ENCODE data around the gene SDC1. TPM values are rescaled to one million over a fixed set of nuclear protein-coding genes. Genes with fewer than 3 reads are reported as not detected.
A peak's percentile ranks its signal among the peaks of the same experiment; 100 is the strongest.
"Not testable (repeated sequence)": the region's sequence is repeated elsewhere in the genome, so short reads cannot be mapped to it uniquely, and the experiment has no call there.

The SDC1 gene
- total RNA-seq, 6 experiments from 2014 or later, result 92.1 to 141 (median 133) TPM

- Mint-ChIP-seq H3K4me1 (ENCODE audit: low read depth) (no peaks in the 10 kb centered on the region; the same call in 1 of the 2 replicates), H3K36me3 (ENCODE audit: low read depth) (peaks cover 43% of the 10 kb centered on the region), H3K27me3 (ENCODE audit: insufficient read depth) (no peaks in the 10 kb centered on the region), H3K4me3 (no peak overlapping the region), H3K27ac (no peak overlapping the region), H3K9me3 (no peaks in the 10 kb centered on the region)
- no peak for DNase-seq
- TF ChIP-seq CTCF (IDR thresholded peaks at IDR 0.05), result no peak
Measured at GRCh38 chr2:20254731-20255130, 29.8 kb upstream of the SDC1 start.

GRCh38 chr2:20250436-20250835 lies 25.5 kb upstream of the SDC1 start:
- H3K9me3 Mint-ChIP-seq, result no peaks in the 10 kb centered on the region
- peaks cover 54% of the 10 kb centered on the region for H3K36me3 Mint-ChIP-seq (ENCODE audit: low read depth)
- no peaks in the 10 kb centered on the region; the same call in 1 of the 2 replicates for H3K27me3 Mint-ChIP-seq (ENCODE audit: insufficient read depth)
- no peak overlapping the region for H3K27ac Mint-ChIP-seq
- DNase-seq, result no peak
- no peaks in the 10 kb centered on the region; the same call in 1 of the 2 replicates for H3K4me1 Mint-ChIP-seq (ENCODE audit: low read depth)
- no peak for TF ChIP-seq CTCF (IDR thresholded peaks at IDR 0.05)
- no peak overlapping the region for H3K4me3 Mint-ChIP-seq

GRCh38 chr2:20249170-20249569 lies 24.2 kb upstream of the SDC1 start:
- H3K27ac Mint-ChIP-seq, result 0 out of 2 replicates have a peak overlapping the region, but pooled peaks have one; percentile 1

GRCh38 chr2:20247084-20247483 lies 22.2 kb upstream of the SDC1 start:
- Mint-ChIP-seq H3K4me3 (no peak overlapping the region), H3K27ac (no peak overlapping the region), H3K36me3 (ENCODE audit: low read depth) (peaks cover 36% of the 10 kb centered on the region), H3K27me3 (ENCODE audit: insufficient read depth) (no peaks in the 10 kb centered on the region; the same call in none of the 2 replicates), H3K4me1 (ENCODE audit: low read depth) (no peaks in the 10 kb centered on the region; the same call in 1 of the 2 replicates), H3K9me3 (no peaks in the 10 kb centered on the region)
- no peak for DNase-seq
- no peak for TF ChIP-seq CTCF (IDR thresholded peaks at IDR 0.05)

More at GRCh38 chr2:20249170-20249569, 24.2 kb upstream of the SDC1 start:
- no peaks in the 10 kb centered on the region for H3K9me3 Mint-ChIP-seq
- no peak for DNase-seq
- H3K36me3 Mint-ChIP-seq (ENCODE audit: low read depth), result peaks cover 46% of the 10 kb centered on the region
- no peaks in the 10 kb centered on the region; the same call in 1 of the 2 replicates for H3K27me3 Mint-ChIP-seq (ENCODE audit: insufficient read depth)
- no peaks in the 10 kb centered on the region; the same call in 1 of the 2 replicates for H3K4me1 Mint-ChIP-seq (ENCODE audit: low read depth)
- H3K4me3 Mint-ChIP-seq, result no peak overlapping the region
- TF ChIP-seq CTCF (IDR thresholded peaks at IDR 0.05), result no peak

- H3K4me1 Mint-ChIP-seq (ENCODE audit: low read depth); DNase-seq; H3K27ac Mint-ChIP-seq; H3K9me3 Mint-ChIP-seq; H3K27me3 Mint-ChIP-seq (ENCODE audit: insufficient read depth); H3K4me3 Mint-ChIP-seq: not testable (repeated sequence)
- peaks cover 17% of the 10 kb centered on the region for H3K36me3 Mint-ChIP-seq (ENCODE audit: low read depth)
Measured at GRCh38 chr2:20243637-20244036, 18.7 kb upstream of the SDC1 start.

- Mint-ChIP-seq H3K9me3 (0 out of 2 replicates have a peak, but pooled peaks cover 4% of the 10 kb centered on the region), H3K36me3 (ENCODE audit: low read depth) (peaks cover 17% of the 10 kb centered on the region), H3K4me1 (ENCODE audit: low read depth) (no peaks in the 10 kb centered on the region), H3K27ac (no peak overlapping the region), H3K27me3 (ENCODE audit: insufficient read depth) (peaks cover 2% of the 10 kb centered on the region), H3K4me3 (no peak overlapping the region)
- TF ChIP-seq CTCF (IDR thresholded peaks at IDR 0.05), result no peak
- DNase-seq, result no peak
Measured at GRCh38 chr2:20242727-20243377, 17.9 kb upstream of the SDC1 start.
